NCI-H748 (cell line): Measurements from ENCODE around the gene HAAO.

Experiments used
- DNase-seq: peaks from one replicate; lab custom pipeline; 2025; ENCODE audit not compliant: unreplicated experiment; lab: John Stamatoyannopoulos, UW

The HAAO gene

GRCh38 chr2:42794271-42795046 is 2.1 kb upstream of the HAAO start:
- DNase-seq = no peak

- no peak for DNase-seq
These were observed 1.2 kb upstream of the HAAO start for GRCh38 chr2:42793334-42794270.

DNA sequence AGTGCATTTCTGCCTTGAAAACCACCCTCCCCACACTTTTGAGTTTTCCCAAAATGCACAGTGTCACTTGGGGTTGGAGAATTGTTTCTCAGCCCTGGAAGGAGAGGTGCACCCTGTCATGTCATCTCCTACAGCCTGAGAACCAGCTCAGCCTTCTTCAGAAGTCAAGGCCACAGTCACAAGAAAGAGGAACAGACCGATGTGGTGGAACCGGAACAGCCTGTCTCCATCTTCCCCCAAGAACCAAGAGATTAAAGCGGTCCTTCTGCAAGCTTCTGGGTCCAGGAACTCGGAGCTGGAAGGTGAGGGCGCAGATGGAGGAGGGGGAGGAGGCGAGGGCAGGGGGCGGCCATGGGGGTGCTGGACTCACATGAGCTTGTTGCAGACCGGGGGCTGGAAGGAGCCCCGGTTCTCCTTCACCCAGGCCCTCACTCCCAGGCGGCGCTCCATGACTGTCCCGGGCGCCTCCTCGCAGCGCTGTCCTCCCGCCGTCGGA is 248 bp downstream of the HAAO start:
- DNase-seq = no peak

GRCh38 chr2:42791606-42792005 is 777 bp downstream of the HAAO start:
- no peak for DNase-seq

- no peak for DNase-seq
These were observed 2.6 kb downstream of the HAAO start for GRCh38 chr2:42789751-42790150.

DNA sequence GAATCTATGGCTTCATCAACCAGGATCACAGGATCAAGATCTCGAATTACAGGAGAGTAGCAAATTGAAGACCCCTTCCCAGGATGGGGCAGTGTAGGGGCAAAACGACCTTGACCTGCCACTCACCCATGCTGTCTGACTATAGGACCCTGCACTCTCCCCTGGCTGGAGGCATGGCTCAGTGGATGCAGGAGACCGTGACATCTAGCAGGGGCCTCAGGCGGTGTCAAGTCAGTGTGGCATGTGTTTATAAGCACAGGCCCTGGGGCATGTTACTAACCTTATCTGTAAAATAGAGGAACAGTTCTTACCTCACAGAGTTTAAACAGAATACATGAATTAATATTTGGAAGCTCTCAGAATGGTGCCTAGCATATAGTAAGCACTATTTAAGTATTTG is 3.5 kb downstream of the HAAO start:
- DNase-seq = no peak

DNA sequence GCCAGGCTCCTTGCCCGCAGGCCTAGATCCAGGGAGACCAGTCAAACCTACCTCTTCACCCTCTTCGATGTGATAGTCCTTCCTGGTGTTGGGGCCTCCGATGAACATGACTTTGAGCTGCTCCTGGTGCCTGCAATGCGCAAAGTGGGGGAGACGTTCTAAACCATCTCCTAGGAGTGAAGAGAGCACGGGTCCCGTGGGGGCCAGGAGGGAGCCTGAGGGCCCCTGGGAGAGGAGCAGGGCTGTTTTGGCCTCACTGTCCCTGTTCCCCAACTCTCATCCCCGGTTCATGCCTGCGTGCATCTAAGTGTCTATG is 3.9 kb downstream of the HAAO start:
- no peak for DNase-seq

- DNase-seq = no peak
These were observed 4.5 kb downstream of the HAAO start for GRCh38 chr2:42787788-42788477.

GRCh38 chr2:42787424-42787787 is 5.0 kb downstream of the HAAO start:
- DNase-seq = no peak

GRCh38 chr2:42786561-42787345 is 5.6 kb downstream of the HAAO start:
- DNase-seq = no peak

- DNase-seq = no peak
These were observed 8.0 kb downstream of the HAAO start for GRCh38 chr2:42784204-42784880.

DNA sequence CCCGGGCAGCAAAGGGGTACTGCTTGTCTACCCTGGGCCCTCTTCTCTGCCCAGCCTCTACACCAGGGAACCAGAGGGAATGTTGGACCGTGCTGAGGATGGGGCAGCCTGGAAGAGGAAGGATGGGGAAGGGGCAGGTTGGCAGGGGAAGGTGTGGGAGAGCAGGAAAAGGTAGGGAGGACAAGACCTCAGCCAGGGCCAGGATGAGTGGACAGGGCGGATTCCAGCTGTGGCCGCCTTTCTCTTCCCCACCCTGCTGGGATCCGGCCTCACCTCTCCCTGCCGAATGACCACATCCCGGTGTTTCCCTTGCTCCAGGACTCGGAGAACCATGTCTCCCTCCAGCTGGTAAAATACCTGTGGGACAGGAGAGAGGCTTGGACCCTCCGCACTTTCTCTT is 8.9 kb downstream of the HAAO start:
- DNase-seq = no peak

GRCh38 chr2:42781181-42781580 is 11.2 kb downstream of the HAAO start:
- DNase-seq = no peak

GRCh38 chr2:42777883-42778805 is 14.2 kb downstream of the HAAO start:
- no peak for DNase-seq

- DNase-seq = no peak
These were observed 16.6 kb downstream of the HAAO start for GRCh38 chr2:42775810-42776209.

DNA sequence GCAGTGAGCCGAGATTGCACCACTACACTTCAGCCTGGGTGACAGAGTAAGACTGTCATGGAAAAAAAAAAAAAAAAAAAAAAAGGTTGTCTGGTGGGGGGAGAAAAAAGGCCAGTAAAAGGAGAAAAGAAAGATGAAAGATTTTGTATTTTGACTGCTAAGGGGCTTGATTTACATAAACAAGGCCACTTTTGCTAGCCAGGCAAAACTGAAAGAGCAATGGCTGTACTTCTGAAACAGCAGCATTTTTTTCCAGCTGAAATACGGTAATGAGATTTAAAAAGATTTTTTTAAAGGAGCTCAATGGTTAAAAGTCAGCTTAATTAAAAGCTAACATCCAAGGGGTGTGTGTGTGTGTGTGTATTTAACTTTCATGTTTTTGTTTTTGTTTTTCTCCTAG is 17.2 kb downstream of the HAAO start:
- no peak for DNase-seq

- no peak for DNase-seq
These were observed 20.7 kb downstream of the HAAO start for GRCh38 chr2:42771546-42772153.

DNA sequence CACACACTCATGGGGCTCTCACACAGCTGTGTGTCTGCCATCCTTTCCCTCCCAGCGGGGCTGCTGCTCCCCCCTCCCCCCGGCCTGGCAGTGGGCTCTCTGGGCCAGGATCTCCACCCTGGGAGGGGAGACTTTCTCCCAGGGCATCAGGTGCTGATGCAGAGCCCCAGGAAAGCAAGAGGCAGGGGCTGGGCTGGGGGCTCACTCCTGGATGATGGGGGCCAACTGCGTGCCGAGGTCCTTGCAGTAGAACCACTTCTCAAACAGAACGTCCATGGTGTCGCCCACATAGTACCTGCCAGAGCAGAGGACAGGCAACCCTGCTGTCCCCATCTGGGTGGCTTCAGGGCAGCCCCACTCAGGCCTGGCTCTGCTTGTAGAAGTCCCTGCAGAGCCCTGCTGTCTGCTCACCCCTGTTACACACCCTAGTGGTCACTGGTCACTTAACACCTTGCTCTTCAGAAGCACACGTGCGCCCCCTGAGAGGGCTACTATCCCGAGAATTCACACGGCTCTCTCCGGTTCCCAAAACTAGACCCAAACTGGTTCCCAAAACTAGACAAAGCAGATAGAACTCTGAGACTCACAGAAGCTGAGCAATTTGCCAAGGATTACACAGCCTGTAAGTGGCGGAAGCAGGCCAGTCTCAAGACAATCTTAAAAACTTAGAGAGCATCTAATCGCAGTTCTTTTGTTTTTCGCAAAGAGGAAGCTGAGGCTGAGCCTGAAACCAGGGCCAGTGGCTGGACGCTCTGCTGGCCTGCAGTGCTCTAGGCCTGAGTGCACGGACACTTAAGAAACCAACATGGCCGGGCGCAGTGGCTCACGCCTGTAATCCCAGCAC is 21.9 kb downstream of the HAAO start:
- DNase-seq = peak; percentile 34
